Heart right ventricle (tissue), 16 donors: ENCODE measurements around the gene MAP3K2. TPM values are rescaled to one million over a fixed set of nuclear protein-coding genes. Genes with fewer than 3 reads are reported as not detected.
A peak's percentile ranks its signal among the peaks of the same experiment; 100 is the strongest.

Experiments
- ATAC-seq, 8 donors: fragments of 200-7000 bp; cut with Tn5 transposase; one replicate each; pipeline ENCODE4 v1.9.1; 2020; ENCODE audit warnings: mild to moderate bottlenecking in 8 of 8, moderate library complexity in 8 of 8, moderate number of reproducible peaks in 1 of 8
- DNase-seq, 2 donors: peaks; one replicate each; pipeline ENCODE4 v3.0.0-alpha.2; 2020
- H3K27ac ChIP-seq, 10 donors: fragments of 200-600 bp; sonication (generic) in 2 of 10; one replicate each; pipeline versions ENCODE4 v1.5.0 to v1.8.0; 2020 to 2022; ENCODE audit warnings: mild to moderate bottlenecking in 3 of 10
- H3K27me3 ChIP-seq, 7 donors: fragments of 200-600 bp; one replicate each; pipeline ENCODE4 v1.8.0; 2021 to 2022; ENCODE audit warnings: mild to moderate bottlenecking in 2 of 7
- H3K36me3 ChIP-seq, 9 donors: fragments of 200-600 bp; sonication (generic) in 1 of 9; one replicate each; pipeline versions ENCODE4 v1.5.0 to v1.8.0; 2020 to 2022; ENCODE audit warnings: mild to moderate bottlenecking in 2 of 9
- H3K4me1 ChIP-seq, 9 donors: fragments of 200-600 bp; sonication (generic) in 1 of 9; one replicate each; pipeline versions ENCODE4 v1.5.0 to v1.8.0; 2020 to 2022; ENCODE audit warnings: mild to moderate bottlenecking in 4 of 9
- H3K4me3 ChIP-seq, 10 donors: fragments of 200-600 bp; sonication (generic) in 2 of 10; one replicate each; pipeline versions ENCODE4 v1.5.0 to v1.8.0; 2020 to 2022; ENCODE audit warnings: mild to moderate bottlenecking in 7 of 10, moderate library complexity in 2 of 10
- H3K9me3 ChIP-seq, 11 donors: fragments of 200-600 bp in 10 of 11; sonication (generic) in 2 of 11; one replicate each; pipeline versions ENCODE4 v1.5.0 to v1.8.0; 2013 to 2022; ENCODE audit warnings: mild to moderate bottlenecking in 2 of 11, control low read depth in 1 of 11, moderate library complexity in 1 of 11
- WGBS, 2 donors: extraction: QIAGEN DNeasy Blood & Tissue Kit; methylation state at CpG; one replicate each; pipeline ENCODE4 v1.1.7; 2013; ENCODE audit warnings: inconsistent platforms in 1 of 2; 5-methylcytosine and 5-hydroxymethylcytosine counted together
- intact Hi-C, 10 donors: fragments of 100-400 bp; cut with DNase I; formaldehyde crosslinking; loops; one replicate each; pipeline versions ENCODE4 v1.11.1 to v1.14.2; 2022
- microRNA-seq, 2 donors: library from miRNA; unstranded; fragments of <30 nt; microRNA quantifications; one replicate each; pipeline ENCODE4 v1.2.0, GENCODE V29; 2021
- polyA plus RNA-seq, 2 donors: library from polyadenylated mRNA; stranded (reverse); fragments of 200-250 nt; gene quantifications; one replicate each; pipeline ENCODE4 v1.2.3, GENCODE V29; 2013
- total RNA-seq, 10 donors: library from RNA; stranded (reverse); fragmentation: NEBNext Ultra II Directional in 3 of 10; extraction: Animal tissue kit (Norgen Biotek cat#: 25700) in 3 of 10; gene quantifications; one replicate each; pipeline versions ENCODE4 v1.2.1 to v1.2.4, GENCODE V29; 2021 to 2023
- TF ChIP-seq, protein P1 (sequence below), 9 donors: fragments of 200-600 bp; sonication (generic) in 2 of 9; IDR thresholded peaks; one replicate each; pipeline versions ENCODE4 v1.5.0 to v1.8.0; 2021 to 2022; ENCODE audit warnings: antibody characterized with exemption in 9 of 9, mild to moderate bottlenecking in 5 of 9, moderate library complexity in 1 of 9
- donor health status: Arrhythmogenic right ventricular cardiomyopathy.
- donor health status: ischemic (EF 13 %, LVEDD 7.1; RV severe dilation, severe dysfunction).
- donor health status: healthy with polysubstance abuse.
- donor health status: DM: no; HTN: yes; CAD: no.
- donor health status: DM: no; HTN: no; CAD: no.
- donor health status: ischemic (EF 25% LVEDD 6.9; RV normal size, moderate dysfunction).
- donor health status: ischemic (EF 25% LVEDD 5.7; RV mildly dilated, moderate dysfunction).
- donor health status: healthy.
- donor health status: DM: yes; HTN: yes; CAD: no.
- donor health status: Ischemic cardiomyopathy.
- donor health status: ischemic (EF 35%, LVEDD 5.7; RV mildly dilated, moderate dysfunction).
- donor health status: nonischemic (EF 11% LVEDD 7.7; RV severe dilation, severe dysfunction).
- donor health status: DM: yes; HTN: yes; CAD: no.
- donor health status: PGD.
- donor health status: ischemic (EF 29% LVEDD 5.4; RV normal size, mild dysfunction).
- donor health status: nonischemic (EF 23%, LVEDD 6.1; RV moderate dilation, normal function).

The MAP3K2 gene
- total and polyA plus RNA-seq, 12 donors, result 2.9 to 30.9 (median 25.2) TPM

DNA sequence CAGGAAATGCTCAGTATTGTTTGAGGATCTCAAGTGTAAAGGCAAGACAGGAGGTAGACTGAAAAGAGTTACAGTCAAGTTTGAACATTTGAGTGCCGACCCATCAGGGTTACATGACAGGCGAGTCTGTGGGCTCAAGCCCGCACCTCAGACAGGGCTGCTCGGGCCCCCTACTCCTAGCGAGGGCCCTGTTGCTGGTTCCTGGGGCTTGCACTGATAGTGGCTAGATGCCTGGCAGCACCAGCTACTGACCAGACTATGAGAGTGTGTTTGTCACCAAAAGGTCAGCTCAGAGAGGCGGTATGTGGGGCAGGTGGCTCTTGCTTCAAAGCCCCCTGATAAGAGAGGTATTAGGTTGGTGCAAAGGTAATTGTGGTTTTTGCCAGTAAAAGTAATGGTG lies 132.1 kb downstream of the MAP3K2 start:
- ATAC-seq (peak in 1 of 8 donors; percentile 17), DNase-seq (no peak)
- intact Hi-C loops, result no loop called here
- TF ChIP-seq, protein P1, sequence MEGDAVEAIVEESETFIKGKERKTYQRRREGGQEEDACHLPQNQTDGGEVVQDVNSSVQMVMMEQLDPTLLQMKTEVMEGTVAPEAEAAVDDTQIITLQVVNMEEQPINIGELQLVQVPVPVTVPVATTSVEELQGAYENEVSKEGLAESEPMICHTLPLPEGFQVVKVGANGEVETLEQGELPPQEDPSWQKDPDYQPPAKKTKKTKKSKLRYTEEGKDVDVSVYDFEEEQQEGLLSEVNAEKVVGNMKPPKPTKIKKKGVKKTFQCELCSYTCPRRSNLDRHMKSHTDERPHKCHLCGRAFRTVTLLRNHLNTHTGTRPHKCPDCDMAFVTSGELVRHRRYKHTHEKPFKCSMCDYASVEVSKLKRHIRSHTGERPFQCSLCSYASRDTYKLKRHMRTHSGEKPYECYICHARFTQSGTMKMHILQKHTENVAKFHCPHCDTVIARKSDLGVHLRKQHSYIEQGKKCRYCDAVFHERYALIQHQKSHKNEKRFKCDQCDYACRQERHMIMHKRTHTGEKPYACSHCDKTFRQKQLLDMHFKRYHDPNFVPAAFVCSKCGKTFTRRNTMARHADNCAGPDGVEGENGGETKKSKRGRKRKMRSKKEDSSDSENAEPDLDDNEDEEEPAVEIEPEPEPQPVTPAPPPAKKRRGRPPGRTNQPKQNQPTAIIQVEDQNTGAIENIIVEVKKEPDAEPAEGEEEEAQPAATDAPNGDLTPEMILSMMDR (IDR thresholded peaks at IDR 0.05), result no peak
- H3K9me3 ChIP-seq, result no peaks in the 10 kb centered on the region
- peaks cover 0 to 51% (median 25%) of the 10 kb centered on the region in 9 donors for H3K36me3 ChIP-seq
- H3K4me3 ChIP-seq, result no peak overlapping the region
- H3K4me1 ChIP-seq, result no peaks in the 10 kb centered on the region
- H3K27ac ChIP-seq, result no peak overlapping the region
- H3K27me3 ChIP-seq, result no peaks in the 10 kb centered on the region
- WGBS, 2 donors, result 94 to 99% methylated on average over 6 of the region's 6 CpGs

DNA sequence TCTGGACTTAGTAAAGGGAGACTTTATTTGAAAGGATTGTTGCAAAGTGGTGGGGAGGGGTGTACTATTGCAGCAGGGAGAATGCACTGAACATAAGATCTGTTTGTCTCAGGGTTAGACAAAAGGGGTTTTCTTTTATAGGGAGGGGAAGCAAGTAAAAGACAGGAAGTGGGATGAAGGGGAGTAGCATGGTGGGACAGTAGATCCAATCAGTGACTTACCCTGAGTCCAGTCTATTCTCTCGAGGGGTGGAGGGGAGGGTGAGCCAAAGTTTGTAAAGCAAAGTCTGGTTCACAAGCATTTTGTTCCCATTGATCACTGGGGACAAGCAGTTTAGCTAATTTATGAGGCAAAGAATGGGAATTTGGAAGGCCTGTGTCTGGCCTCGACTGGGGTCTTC lies 132.6 kb downstream of the MAP3K2 start:
- no peaks in the 10 kb centered on the region for H3K27me3 ChIP-seq
- H3K27ac ChIP-seq, result no peak overlapping the region
- DNase-seq (no peak), ATAC-seq (no peak)
- H3K4me1 ChIP-seq, result no peaks in the 10 kb centered on the region
- 51 to 68% methylated on average over 2 of the region's 2 CpGs for WGBS, 2 donors
- peaks cover 0 to 46% (median 21%) of the 10 kb centered on the region in 9 donors for H3K36me3 ChIP-seq
- H3K4me3 ChIP-seq, result no peak overlapping the region
- intact Hi-C loops, result no loop called here
- TF ChIP-seq, protein P1 (IDR thresholded peaks at IDR 0.05), result no peak
- H3K9me3 ChIP-seq, result no peaks in the 10 kb centered on the region

DNA sequence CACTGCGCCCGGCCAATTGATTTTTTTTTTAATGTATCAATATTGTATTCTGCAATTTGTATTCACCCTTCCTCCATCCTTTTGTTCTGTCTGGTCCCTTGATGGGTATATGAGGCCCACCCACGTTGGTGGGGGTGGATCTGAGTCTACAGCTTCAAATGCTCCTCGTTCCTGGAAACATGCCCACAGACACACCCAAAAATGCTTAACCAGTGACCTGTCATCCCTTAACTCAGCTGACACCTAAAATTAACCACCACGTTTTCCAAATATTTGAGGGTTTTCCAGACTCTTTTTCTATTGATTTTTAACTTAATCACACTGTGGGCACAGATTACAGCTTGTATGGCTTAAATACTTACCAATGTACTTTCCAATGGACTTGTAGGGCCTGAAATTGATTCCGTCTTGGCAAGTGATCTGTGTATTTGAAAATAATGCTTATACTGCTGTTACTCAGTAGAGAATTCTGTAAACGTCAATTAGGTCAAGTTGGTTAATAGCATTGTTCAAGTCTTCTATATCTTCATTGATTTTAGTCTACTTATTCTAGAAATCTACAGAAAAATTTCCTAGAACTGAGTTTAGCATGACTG lies 133.3 kb downstream of the MAP3K2 start:
- H3K9me3 ChIP-seq, result no peaks in the 10 kb centered on the region
- no peak overlapping the region for H3K27ac ChIP-seq
- DNase-seq, result no peak
- TF ChIP-seq, protein P1 (IDR thresholded peaks at IDR 0.05), result no peak
- H3K4me1 ChIP-seq, result no peaks in the 10 kb centered on the region
- H3K36me3 ChIP-seq, result peaks cover 0 to 39% (median 14%) of the 10 kb centered on the region in 9 donors
- H3K27me3 ChIP-seq, result no peaks in the 10 kb centered on the region
- intact Hi-C loops, result no loop called here
- H3K4me3 ChIP-seq, result no peak overlapping the region
- WGBS, 2 donors, result 75 to 81% methylated on average over 7 of the region's 7 CpGs
- no peak for ATAC-seq

Small RNA genes within 50 kb of the gene (microRNA-seq; reads per million reads assigned to microRNA genes)
- 0.60 to 1.5 reads per million in 2 donors for gene MIR4783

Other genes starting within 250 kb of the MAP3K2 start
- gene CYP27C1, start 167.7 kb downstream of the MAP3K2 start, total RNA-seq, result under 1 TPM in 4 of 10 donors, not detected in 6; 0.10 to 0.20 (median 0.13) TPM
- gene CYP27C1, start 167.7 kb downstream of the MAP3K2 start, polyA plus RNA-seq, result under 1 TPM; 0.07 to 0.15 TPM
- gene ERCC3, start 93.8 kb downstream of the MAP3K2 start, total RNA-seq, result 10 to 100 TPM; 19.8 to 27.4 (median 23.6) TPM
- 10 to 100 TPM; 15.8 to 22.0 TPM for gene ERCC3, start 93.8 kb downstream of the MAP3K2 start, polyA plus RNA-seq
- gene PROC, start 30.5 kb upstream of the MAP3K2 start, total RNA-seq, result not detected
- gene PROC, start 30.5 kb upstream of the MAP3K2 start, polyA plus RNA-seq, result not detected
- 10 to 100 TPM; 37.6 to 64.8 (median 46.4) TPM for gene IWS1, start 138.5 kb upstream of the MAP3K2 start, total RNA-seq
- gene IWS1, start 138.5 kb upstream of the MAP3K2 start, polyA plus RNA-seq, result 10 to 100 TPM; 37.4 to 51.6 TPM
- gene MYO7B, start 147.7 kb upstream of the MAP3K2 start, total RNA-seq, result 1 to 10 TPM in 3 of 10 donors, under 1 TPM in 7; 0.42 to 1.4 (median 0.77) TPM
- 1 to 10 TPM; 1.4 to 2.3 TPM for gene MYO7B, start 147.7 kb upstream of the MAP3K2 start, polyA plus RNA-seq